Fibroblast of pulmonary artery (primary cell): ENCODE results near the gene ARSB.

Experiments
- DNase-seq: peaks from one replicate; pipeline ENCODE4 v3.0.0-alpha.2; 2010; ENCODE audit warnings: low read depth
- H3K4me3 ChIP-seq: replicated peaks from 2 replicates; pipeline ENCODE4 v1.5.1; 2011; ENCODE audit warnings: low read depth, mild to moderate bottlenecking, control low read depth, low read length, moderate library complexity
- CTCF ChIP-seq: IDR thresholded peaks from 2 replicates; pipeline ENCODE4 v1.5.1; 2011; ENCODE audit warnings: mild to moderate bottlenecking, control low read depth, low read length, inconsistent platforms; ENCODE audit errors: missing control alignments

The ARSB gene

DNA sequence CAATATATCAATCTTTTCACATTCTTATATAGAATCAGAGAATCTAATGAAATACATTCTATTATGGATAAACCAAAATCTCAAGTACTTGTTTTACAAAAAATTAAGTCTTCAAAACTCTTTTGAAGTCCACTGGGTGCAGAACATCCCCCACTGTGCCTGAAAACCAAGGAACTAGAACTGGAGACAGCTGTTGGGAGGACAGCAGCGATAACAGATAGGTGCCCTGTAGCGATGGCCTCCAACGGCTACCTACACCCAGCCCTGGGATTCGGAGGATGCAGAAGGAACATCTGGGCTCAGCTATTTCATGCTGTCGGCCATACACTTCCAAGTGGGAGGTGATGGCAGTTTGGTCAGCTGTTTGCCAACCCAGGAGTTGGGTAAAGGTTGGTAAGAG is 207.2 kb downstream of the ARSB start:
- DNase-seq: no peak
- H3K4me3 ChIP-seq: no peak overlapping the region
- no peak for TF ChIP-seq CTCF

- no peak for DNase-seq
- no peak for TF ChIP-seq CTCF
- no peak overlapping the region for H3K4me3 ChIP-seq
These were observed 208.5 kb downstream of the ARSB start for GRCh38 chr5:78776637-78777036.

GRCh38 chr5:78773655-78774054 is 211.5 kb downstream of the ARSB start:
- no peak overlapping the region for H3K4me3 ChIP-seq
- DNase-seq: no peak
- no peak for TF ChIP-seq CTCF

- peak; percentile 42 for DNase-seq
- no peak overlapping the region for H3K4me3 ChIP-seq
These were observed 213.6 kb downstream of the ARSB start for GRCh38 chr5:78771260-78772205.

DNA sequence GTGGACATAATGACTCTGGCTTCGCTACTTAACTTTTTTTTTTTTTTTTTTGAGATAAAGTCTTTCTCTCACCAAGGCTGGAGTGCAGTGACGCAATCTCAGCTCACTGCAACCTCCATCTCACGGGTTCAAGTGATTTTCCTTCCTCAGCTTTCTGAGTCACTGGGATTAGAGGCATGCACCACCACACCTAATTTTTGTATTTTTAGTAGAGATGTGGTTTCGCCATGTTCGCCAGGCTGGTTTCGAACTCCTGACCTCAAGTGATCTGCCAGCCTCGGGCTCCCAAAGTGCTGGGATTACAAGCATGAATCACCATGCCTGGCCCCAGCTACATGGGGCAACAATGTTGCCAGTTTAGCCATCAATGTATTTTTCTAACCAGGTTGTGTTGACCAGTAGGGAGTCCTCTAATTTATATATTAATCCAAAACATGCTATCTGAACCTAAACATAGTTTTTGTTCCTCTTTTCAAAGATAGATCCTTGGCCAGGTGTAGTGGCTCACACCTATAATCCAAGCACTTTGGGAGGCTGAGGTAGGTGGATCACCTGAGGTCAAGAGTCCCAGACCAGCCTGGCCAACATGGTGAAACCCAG is 216.2 kb downstream of the ARSB start:
- no peak for TF ChIP-seq CTCF
- no peak overlapping the region for H3K4me3 ChIP-seq
- no peak for DNase-seq

More at GRCh38 chr5:78771260-78772205, 213.6 kb downstream of the ARSB start:
- TF ChIP-seq CTCF: no peak

- no peak for DNase-seq
- TF ChIP-seq CTCF: no peak
- no peak overlapping the region for H3K4me3 ChIP-seq
These were observed 218.7 kb downstream of the ARSB start for GRCh38 chr5:78766412-78766762.
